ENCODE measurements around the gene CERS6. TPM values are rescaled to one million over a fixed set of nuclear protein-coding genes. Genes with fewer than 3 reads are reported as not detected.

CERS6 gene
- total RNA-seq, 2 experiments from 2014 or later = 7.4 to 8.4 TPM

DNA sequence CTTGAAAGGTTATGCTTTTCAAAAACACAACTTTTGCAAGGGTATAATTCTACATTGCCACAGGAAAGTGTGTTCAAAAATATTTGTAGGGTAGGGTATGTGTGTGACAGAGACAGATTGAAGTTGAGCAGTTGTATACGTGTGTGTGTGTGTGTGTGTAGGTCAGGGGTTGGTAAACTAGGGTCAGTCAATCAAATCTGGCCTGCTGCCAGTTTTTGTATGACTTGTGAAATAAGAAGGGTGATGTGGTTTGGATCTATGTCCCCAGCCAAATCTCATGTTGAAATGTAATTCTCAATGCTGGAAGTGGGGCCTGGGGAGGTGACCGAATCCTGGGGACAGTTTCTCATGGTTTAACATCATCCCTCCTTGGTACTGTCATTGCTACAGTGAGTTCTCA lies 148.2 kb downstream of the CERS6 start:
- Mint-ChIP-seq H3K27ac (no peak overlapping the region), H3K36me3 (ENCODE audit: low read depth) (peaks cover 13% of the 10 kb centered on the region), H3K27me3 (no peaks in the 10 kb centered on the region), H3K4me1 (no peaks in the 10 kb centered on the region), H3K4me3 (no peak overlapping the region), H3K9me3 (peaks cover 16% of the 10 kb centered on the region)
- POLR2A ChIA-PET = no interaction called here
- DNase-seq = no peak
- CTCF ChIA-PET = no interaction called here

DNA sequence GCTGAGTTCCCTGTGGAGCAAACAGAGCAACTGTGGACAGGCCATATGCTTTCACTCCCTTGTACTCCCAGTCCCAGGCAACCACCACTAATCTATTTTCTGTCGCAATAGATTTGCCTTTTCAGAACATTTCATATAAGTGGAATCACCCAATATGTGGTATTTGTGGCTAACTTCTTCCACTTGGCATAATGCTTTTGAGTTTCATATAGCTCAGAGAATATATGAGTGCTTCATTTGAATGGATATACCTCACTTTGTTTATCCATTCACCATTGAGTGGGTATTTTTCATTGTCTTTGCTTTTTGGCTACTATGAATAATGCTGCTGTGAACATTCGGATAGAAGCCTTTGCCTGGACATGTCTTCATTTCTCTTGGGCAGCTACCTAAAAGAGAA lies 151.9 kb downstream of the CERS6 start:
- Mint-ChIP-seq H3K36me3 (ENCODE audit: low read depth) (peaks cover 17% of the 10 kb centered on the region), H3K9me3 (peaks cover 16% of the 10 kb centered on the region), H3K4me1 (no peaks in the 10 kb centered on the region), H3K4me3 (no peak overlapping the region), H3K27me3 (no peaks in the 10 kb centered on the region), H3K27ac (no peak overlapping the region)
- CTCF ChIA-PET = no interaction called here
- DNase-seq = no peak
- POLR2A ChIA-PET = no interaction called here

DNA sequence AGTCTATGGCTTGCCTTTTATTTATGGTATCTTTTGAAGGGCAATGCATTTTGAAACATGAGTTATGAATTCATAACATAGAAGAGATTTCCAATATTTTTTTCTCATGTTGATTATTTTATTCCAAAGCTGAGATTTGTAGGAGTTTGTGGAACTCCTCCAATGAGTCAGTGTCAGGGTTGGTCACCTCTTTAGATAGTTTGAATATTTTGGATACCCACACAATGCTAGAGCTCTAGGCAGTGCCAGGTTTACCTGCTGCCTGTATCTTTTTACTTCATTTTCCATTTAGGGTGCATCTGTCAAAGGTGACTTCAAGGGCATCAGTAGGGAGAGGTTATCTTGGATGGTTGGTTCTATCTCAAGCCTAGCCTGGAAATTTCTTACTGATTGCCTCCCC lies 152.7 kb downstream of the CERS6 start:
- no peak overlapping the region for H3K4me3 Mint-ChIP-seq
- ChIA-PET POLR2A (no interaction called here), CTCF (no interaction called here)
- H3K27me3 Mint-ChIP-seq = no peaks in the 10 kb centered on the region
- peaks cover 17% of the 10 kb centered on the region for H3K36me3 Mint-ChIP-seq (ENCODE audit: low read depth)
- DNase-seq = no peak
- peaks cover 14% of the 10 kb centered on the region for H3K9me3 Mint-ChIP-seq
- no peak overlapping the region for H3K27ac Mint-ChIP-seq
- no peaks in the 10 kb centered on the region for H3K4me1 Mint-ChIP-seq

- H3K4me1 Mint-ChIP-seq = no peaks in the 10 kb centered on the region
- no peak for DNase-seq
- H3K27me3 Mint-ChIP-seq = no peaks in the 10 kb centered on the region
- CTCF ChIA-PET = interaction anchor here (0.6 kb wide), 1 partner anchor 91 kb away, joined by 4 read pairs; no protein-coding TSS in a partner anchor
- H3K36me3 Mint-ChIP-seq (ENCODE audit: low read depth) = peaks cover 9% of the 10 kb centered on the region
- H3K9me3 Mint-ChIP-seq = peaks cover 13% of the 10 kb centered on the region
- no peak overlapping the region for H3K27ac Mint-ChIP-seq
- POLR2A ChIA-PET = no interaction called here
- H3K4me3 Mint-ChIP-seq = no peak overlapping the region
Observed at GRCh38 chr2:168611091-168611490, 155.0 kb downstream of the CERS6 start.

DNA sequence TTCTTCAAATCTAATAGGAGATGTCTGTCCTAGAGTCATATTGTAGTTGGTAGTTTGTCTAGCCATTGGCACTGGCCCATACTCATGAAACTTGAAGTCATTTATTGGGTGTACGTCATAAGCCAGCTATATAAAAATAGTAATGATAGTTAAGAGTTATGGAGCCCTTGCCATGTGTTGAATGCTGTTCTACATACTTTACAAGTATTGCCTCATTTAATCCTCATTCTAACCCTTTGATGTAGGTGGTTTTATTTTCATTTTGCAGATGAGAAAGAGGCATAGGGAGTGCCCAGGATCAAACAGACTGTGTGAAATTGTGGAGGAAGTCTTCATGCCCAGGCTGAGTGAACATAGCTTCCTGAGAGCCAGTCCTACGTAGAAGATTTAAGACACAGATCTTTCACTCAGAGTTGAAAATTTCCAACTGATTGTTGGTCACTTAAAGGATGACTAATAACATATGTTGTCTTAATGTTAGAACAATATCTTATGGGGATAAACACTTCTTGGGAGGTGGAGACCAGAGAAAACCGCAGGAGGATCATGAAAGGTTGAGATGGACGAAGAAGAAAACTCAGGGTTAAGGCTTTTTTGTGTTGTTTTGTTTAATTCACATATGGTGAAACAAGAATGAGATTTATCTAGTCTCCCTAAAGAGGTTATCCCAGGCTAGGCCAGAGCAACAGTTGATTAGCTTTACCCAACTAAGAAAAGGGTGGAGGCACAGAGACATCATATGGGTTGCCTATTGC lies 156.0 kb downstream of the CERS6 start:
- H3K27ac Mint-ChIP-seq = no peak overlapping the region

GRCh38 chr2:168612719-168613118 lies 156.6 kb downstream of the CERS6 start:
- DNase-seq = no peak
- no peaks in the 10 kb centered on the region for H3K4me1 Mint-ChIP-seq
- H3K9me3 Mint-ChIP-seq = peaks cover 10% of the 10 kb centered on the region
- H3K36me3 Mint-ChIP-seq (ENCODE audit: low read depth) = peaks cover 4% of the 10 kb centered on the region
- H3K27ac Mint-ChIP-seq = no peak overlapping the region
- H3K4me3 Mint-ChIP-seq = no peak overlapping the region
- ChIA-PET CTCF (no interaction called here), POLR2A (no interaction called here)
- H3K27me3 Mint-ChIP-seq = peaks cover 2% of the 10 kb centered on the region

More for the DNA sequence above, 156.0 kb downstream of the CERS6 start:
- Mint-ChIP-seq H3K4me3 (no peak overlapping the region), H3K36me3 (ENCODE audit: low read depth) (peaks cover 4% of the 10 kb centered on the region), H3K4me1 (no peaks in the 10 kb centered on the region), H3K27me3 (peaks cover under 1% of the 10 kb centered on the region), H3K9me3 (peaks cover 8% of the 10 kb centered on the region)
- no peak for DNase-seq
- ChIA-PET CTCF (no interaction called here), POLR2A (no interaction called here)

GRCh38 chr2:168613551-168613950 lies 157.5 kb downstream of the CERS6 start:
- ChIA-PET POLR2A (no interaction called here), CTCF (no interaction called here)
- Mint-ChIP-seq H3K4me1 (no peaks in the 10 kb centered on the region), H3K27ac (no peak overlapping the region), H3K36me3 (ENCODE audit: low read depth) (peaks cover 4% of the 10 kb centered on the region), H3K27me3 (peaks cover 2% of the 10 kb centered on the region), H3K9me3 (peaks cover 10% of the 10 kb centered on the region), H3K4me3 (no peak overlapping the region)
- DNase-seq = no peak

- POLR2A ChIA-PET = no interaction called here
- no peak overlapping the region for H3K4me3 Mint-ChIP-seq
- CTCF ChIA-PET = interaction anchor here (1.5 kb wide), 1 partner anchor 268 kb away, joined by 7 read pairs; no protein-coding TSS in a partner anchor
- DNase-seq = no peak
- peaks cover 4% of the 10 kb centered on the region for H3K36me3 Mint-ChIP-seq (ENCODE audit: low read depth)
- no peak overlapping the region for H3K27ac Mint-ChIP-seq
- H3K27me3 Mint-ChIP-seq = peaks cover 2% of the 10 kb centered on the region
- peaks cover 10% of the 10 kb centered on the region for H3K9me3 Mint-ChIP-seq
- H3K4me1 Mint-ChIP-seq = no peaks in the 10 kb centered on the region
Observed at GRCh38 chr2:168614172-168615018, 158.3 kb downstream of the CERS6 start.

DNA sequence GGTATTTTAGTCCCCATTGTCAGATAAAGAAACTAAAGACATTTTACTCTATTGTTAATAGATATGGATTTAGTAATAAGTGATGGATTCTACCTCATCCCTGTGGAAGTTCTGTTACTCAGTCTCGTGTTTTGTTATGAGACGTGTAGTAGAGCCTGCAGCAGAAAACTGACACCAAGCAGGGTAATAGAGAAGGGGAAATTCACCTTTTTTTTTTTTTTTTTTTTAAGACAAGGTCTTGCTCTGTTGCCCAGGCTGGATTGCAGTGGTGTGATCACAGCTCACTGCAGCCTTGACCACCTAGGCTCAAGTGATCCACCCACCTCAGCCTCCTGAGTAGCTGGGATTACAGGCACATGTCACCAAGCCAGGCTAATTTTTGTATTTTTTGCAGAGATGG lies 164.5 kb downstream of the CERS6 start:
- Mint-ChIP-seq H3K4me1 (no peaks in the 10 kb centered on the region), H3K27ac (no peak overlapping the region), H3K9me3 (peaks cover 3% of the 10 kb centered on the region)

DNA sequence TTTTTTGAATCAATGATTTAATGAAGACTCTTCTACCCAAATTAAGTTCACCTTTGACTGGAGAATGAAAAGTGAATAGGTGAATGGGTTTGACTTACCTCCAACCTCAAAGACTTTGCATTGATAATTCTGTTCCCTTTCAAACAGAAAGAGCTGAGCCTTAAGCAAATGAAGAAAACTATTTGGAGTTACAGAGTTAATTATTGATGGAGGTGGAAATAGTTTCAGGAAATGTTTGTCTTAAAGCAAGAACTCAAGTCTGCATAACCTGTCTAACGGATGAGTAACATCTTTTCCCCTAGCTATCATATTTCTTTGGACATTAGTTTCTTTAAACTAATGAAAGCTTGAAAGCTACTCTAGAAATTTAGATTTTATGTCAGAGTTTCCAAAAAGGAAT lies 166.5 kb downstream of the CERS6 start:
- Mint-ChIP-seq H3K27me3 (no peaks in the 10 kb centered on the region), H3K27ac (no peak overlapping the region), H3K36me3 (ENCODE audit: low read depth) (no peaks in the 10 kb centered on the region), H3K4me1 (no peaks in the 10 kb centered on the region), H3K4me3 (no peak overlapping the region), H3K9me3 (no peaks in the 10 kb centered on the region)
- CTCF ChIA-PET = no interaction called here
- DNase-seq = no peak
- POLR2A ChIA-PET = no interaction called here

More for the DNA sequence above, 164.5 kb downstream of the CERS6 start:
- H3K36me3 Mint-ChIP-seq (ENCODE audit: low read depth) = no peaks in the 10 kb centered on the region
- H3K27me3 Mint-ChIP-seq = peaks cover 2% of the 10 kb centered on the region
- CTCF ChIA-PET = no interaction called here
- DNase-seq = no peak
- no peak overlapping the region for H3K4me3 Mint-ChIP-seq
- POLR2A ChIA-PET = no interaction called here

GRCh38 chr2:168624028-168624427 lies 168.0 kb downstream of the CERS6 start:
- ChIA-PET CTCF (no interaction called here), POLR2A (no interaction called here)
- H3K27me3 Mint-ChIP-seq = no peaks in the 10 kb centered on the region
- no peak for DNase-seq
- no peaks in the 10 kb centered on the region for H3K9me3 Mint-ChIP-seq
- no peaks in the 10 kb centered on the region for H3K4me1 Mint-ChIP-seq
- H3K4me3 Mint-ChIP-seq = no peak overlapping the region
- H3K27ac Mint-ChIP-seq = no peak overlapping the region
- H3K36me3 Mint-ChIP-seq (ENCODE audit: low read depth) = no peaks in the 10 kb centered on the region

DNA sequence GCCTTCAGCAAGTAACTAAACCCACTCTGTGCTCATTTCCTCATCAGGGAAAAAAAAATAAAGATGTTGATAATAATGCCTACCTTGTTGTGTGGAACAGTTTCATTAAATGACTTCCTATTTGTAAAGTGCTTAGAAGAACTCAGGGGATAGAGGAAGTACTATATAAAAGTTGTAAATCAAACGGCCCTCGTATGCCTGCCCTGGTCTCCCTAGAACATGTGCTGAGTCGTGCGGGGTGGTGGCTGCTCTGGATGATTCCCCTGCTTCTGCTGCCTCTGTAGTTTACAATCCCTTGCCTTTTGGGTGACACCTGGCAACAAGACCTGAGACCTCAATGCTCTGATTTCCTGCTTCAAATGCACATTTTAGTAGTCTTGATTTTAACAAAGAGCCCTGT lies 170.0 kb downstream of the CERS6 start:
- Mint-ChIP-seq H3K9me3 (no peaks in the 10 kb centered on the region), H3K4me3 (no peak overlapping the region), H3K27me3 (no peaks in the 10 kb centered on the region), H3K4me1 (no peaks in the 10 kb centered on the region), H3K27ac (no peak overlapping the region), H3K36me3 (ENCODE audit: low read depth) (no peaks in the 10 kb centered on the region)
- no peak for DNase-seq
- POLR2A ChIA-PET = no interaction called here
- CTCF ChIA-PET = no interaction called here

DNA sequence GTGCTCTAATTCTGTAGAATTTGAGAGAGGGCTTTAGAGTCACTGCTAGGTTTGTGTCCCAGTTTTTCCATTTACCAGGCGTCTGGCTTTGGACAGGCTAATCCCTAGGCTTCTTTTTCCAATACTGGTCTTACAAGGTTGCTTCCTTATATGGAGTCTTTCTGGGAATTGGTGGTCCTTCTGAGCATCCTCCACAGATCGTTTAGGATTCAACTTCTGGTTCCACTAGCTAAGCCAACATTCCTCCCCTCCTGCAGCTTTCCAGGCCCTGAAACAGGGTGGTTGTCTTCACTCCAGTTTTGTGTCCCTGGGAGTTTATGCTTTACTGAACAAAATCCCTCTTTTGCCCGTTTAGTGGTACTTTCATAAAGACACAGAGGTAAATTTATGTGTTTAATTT lies 170.6 kb downstream of the CERS6 start:
- CTCF ChIA-PET = no interaction called here
- Mint-ChIP-seq H3K4me3 (no peak overlapping the region), H3K4me1 (no peaks in the 10 kb centered on the region), H3K36me3 (ENCODE audit: low read depth) (no peaks in the 10 kb centered on the region), H3K9me3 (no peaks in the 10 kb centered on the region), H3K27me3 (no peaks in the 10 kb centered on the region), H3K27ac (no peak overlapping the region)
- no peak for DNase-seq
- POLR2A ChIA-PET = no interaction called here

DNA sequence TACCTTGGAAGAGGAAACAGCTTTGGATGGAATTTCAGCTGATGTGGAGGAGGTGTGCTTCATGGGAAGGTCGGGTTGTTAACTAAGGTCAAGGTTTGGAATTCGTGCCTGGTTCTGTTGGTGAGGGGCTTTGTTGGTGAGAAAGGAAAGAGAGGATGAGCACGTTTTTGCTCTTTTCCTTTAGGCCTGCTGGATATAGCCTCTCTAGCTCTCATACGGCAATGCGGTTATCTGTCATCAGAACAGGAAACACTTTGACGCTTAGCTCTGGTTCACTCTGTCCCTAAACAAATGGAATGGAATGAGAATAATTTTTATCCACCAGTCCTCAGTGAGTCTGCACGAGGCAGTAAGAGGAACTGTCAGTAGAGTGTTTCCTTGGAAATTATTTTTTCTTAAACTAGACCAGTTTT lies 176.6 kb downstream of the CERS6 start:
- ChIA-PET CTCF (no interaction called here), POLR2A (interaction anchor here (0.6 kb wide), 1 partner anchor 79 kb away, joined by 3 read pairs; no protein-coding TSS in a partner anchor)
- no peaks in the 10 kb centered on the region for H3K27me3 Mint-ChIP-seq
- no peak overlapping the region for H3K27ac Mint-ChIP-seq
- H3K4me3 Mint-ChIP-seq = no peak overlapping the region
- no peaks in the 10 kb centered on the region for H3K4me1 Mint-ChIP-seq
- no peaks in the 10 kb centered on the region for H3K9me3 Mint-ChIP-seq
- no peak for DNase-seq
- no peaks in the 10 kb centered on the region for H3K36me3 Mint-ChIP-seq (ENCODE audit: low read depth)
